Omental fat pad (tissue), 4 donors: ENCODE results near the gene ZSWIM3. TPM values are rescaled to one million over a fixed set of nuclear protein-coding genes. Genes with fewer than 3 reads are reported as not detected.

ENCODE experiments used
- ATAC-seq: fragments of 150-250 bp; one replicate; pipeline ENCODE4 v1.9.1; 2016; ENCODE audit warnings: mild to moderate bottlenecking, moderate library complexity; ENCODE audit not compliant: low FRiP score
- DNase-seq: peaks from one replicate; pipeline ENCODE4 v3.0.0-alpha.2; 2019; ENCODE audit warnings: low spot score
- total RNA-seq, 4 donors: library from RNA; depleted of rRNA; stranded (reverse); fragments of >200 nt; gene quantifications; one replicate each; pipeline ENCODE4 v1.1.0, GENCODE V29; 2016
- TF ChIP-seq, protein P1 (sequence below), 3 donors: fragments of 450-650 bp; IDR thresholded peaks; one replicate each; pipeline ENCODE4 v1.5.1; 2016 to 2017; ENCODE audit warnings: antibody characterized with exemption in 3 of 3, mild to moderate bottlenecking in 3 of 3, moderate library complexity in 2 of 3

ZSWIM3 gene
- total RNA-seq, 4 donors from 2014 or later: 2.3 to 5.0 (median 3.1) TPM

DNA sequence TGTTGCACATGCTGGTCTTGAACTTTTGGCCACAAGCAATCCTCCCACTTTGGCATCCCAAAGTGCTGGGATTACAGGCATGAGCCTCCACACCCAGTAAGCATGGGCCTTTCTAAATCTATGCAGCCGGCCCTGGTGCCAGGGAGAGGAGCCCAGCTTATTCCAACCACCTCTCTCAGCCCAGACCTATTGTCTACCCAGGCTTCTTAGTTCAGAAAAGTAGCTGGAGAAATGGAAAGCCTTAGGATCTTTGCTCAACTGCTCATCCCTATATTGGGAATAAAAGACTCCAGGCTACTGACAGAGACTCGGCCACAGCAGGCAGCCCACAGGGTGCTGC, 69.3 kb downstream of the ZSWIM3 start:
- ATAC-seq (no peak), DNase-seq (no peak)
- TF ChIP-seq, protein P1, sequence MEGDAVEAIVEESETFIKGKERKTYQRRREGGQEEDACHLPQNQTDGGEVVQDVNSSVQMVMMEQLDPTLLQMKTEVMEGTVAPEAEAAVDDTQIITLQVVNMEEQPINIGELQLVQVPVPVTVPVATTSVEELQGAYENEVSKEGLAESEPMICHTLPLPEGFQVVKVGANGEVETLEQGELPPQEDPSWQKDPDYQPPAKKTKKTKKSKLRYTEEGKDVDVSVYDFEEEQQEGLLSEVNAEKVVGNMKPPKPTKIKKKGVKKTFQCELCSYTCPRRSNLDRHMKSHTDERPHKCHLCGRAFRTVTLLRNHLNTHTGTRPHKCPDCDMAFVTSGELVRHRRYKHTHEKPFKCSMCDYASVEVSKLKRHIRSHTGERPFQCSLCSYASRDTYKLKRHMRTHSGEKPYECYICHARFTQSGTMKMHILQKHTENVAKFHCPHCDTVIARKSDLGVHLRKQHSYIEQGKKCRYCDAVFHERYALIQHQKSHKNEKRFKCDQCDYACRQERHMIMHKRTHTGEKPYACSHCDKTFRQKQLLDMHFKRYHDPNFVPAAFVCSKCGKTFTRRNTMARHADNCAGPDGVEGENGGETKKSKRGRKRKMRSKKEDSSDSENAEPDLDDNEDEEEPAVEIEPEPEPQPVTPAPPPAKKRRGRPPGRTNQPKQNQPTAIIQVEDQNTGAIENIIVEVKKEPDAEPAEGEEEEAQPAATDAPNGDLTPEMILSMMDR (IDR thresholded peaks at IDR 0.05): no peak

DNA sequence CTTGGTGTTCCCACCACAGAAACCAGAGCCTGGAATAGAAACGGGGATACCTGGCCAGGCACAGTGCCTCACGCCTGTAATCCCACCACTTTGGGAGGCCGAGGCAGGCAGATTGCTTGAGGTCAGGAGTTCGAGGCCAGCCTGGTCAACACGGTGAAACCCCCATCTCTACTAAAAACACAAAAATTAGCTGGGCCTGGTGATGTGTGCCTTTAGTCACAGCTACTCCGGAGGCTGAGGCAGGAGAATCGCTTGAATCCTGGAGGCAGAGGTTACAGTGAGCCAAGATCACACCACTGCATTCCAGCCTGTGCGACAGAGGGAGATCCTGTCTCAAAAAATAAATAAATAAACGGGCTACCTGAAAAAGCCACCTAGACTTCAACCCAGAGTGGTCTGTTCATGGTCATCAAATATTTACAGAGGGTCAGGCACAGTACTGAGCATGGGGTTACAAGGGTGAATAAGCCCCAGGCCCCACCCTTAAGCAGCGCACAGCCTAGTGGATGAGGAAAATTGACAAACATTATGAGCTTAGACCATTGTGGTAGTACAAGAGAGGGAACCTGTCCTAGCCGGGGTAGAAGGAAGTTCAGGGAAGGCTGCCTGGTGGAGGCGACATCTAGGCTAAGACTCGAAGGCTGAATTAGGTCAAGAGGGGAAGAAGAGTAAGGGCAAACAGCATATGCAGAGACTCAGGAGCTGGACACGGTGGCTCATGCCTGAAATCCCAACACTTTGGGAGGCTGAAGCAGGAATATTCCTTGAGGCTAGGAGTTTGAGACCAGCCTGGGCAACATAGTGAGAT, 69.9 kb downstream of the ZSWIM3 start:
- TF ChIP-seq, protein P1 (IDR thresholded peaks at IDR 0.05): no peak
- ATAC-seq: no peak
- no peak for DNase-seq

Other genes with a start within 250 kb of the ZSWIM3 start
- gene WFDC10A, start 227.9 kb upstream of the ZSWIM3 start, total RNA-seq: not detected
- gene WFDC9, start 226.3 kb upstream of the ZSWIM3 start, total RNA-seq: not detected
- gene WFDC11, start 187.4 kb upstream of the ZSWIM3 start, total RNA-seq: not detected
- gene WFDC13, start 155.6 kb upstream of the ZSWIM3 start, total RNA-seq: not detected
- under 1 TPM in 1 of 4 donors, not detected in 3; 0.93 TPM for gene WFDC10B, start 152.6 kb upstream of the ZSWIM3 start, total RNA-seq
- gene SPINT4, start 135.3 kb upstream of the ZSWIM3 start, total RNA-seq: not detected
- gene WFDC3, start 65.7 kb upstream of the ZSWIM3 start, total RNA-seq: 1 to 10 TPM in 1 of 4 donors, not detected in 3; 1.6 TPM
- gene DNTTIP1, start 65.7 kb upstream of the ZSWIM3 start, total RNA-seq: 10 to 100 TPM; 12.7 to 38.6 (median 18.1) TPM
- gene UBE2C, start 45.0 kb upstream of the ZSWIM3 start, total RNA-seq: 10 to 100 TPM in 1 of 4 donors, 1 to 10 TPM in 1, not detected in 2; 1.4 to 10.1 TPM
- gene TNNC2, start 30.3 kb upstream of the ZSWIM3 start, total RNA-seq: 1 to 10 TPM in 3 of 4 donors, not detected in 1; 1.2 to 2.2 (median 1.5) TPM
- gene SNX21, start 23.8 kb upstream of the ZSWIM3 start, total RNA-seq: 100 to 1,000 TPM in 1 of 4 donors, 10 to 100 TPM in 3; 42.6 to 147 (median 66.8) TPM
- 10 to 100 TPM; 16.1 to 35.0 (median 30.8) TPM for gene ACOT8, start 222 bp upstream of the ZSWIM3 start, total RNA-seq
- gene ZSWIM1, start 23.6 kb downstream of the ZSWIM3 start, total RNA-seq: 1 to 10 TPM; 5.5 to 9.9 (median 7.0) TPM
- 10 to 100 TPM in 1 of 4 donors, 1 to 10 TPM in 3; 1.8 to 27.0 (median 3.6) TPM for gene SPATA25, start 30.0 kb downstream of the ZSWIM3 start, total RNA-seq
- 10 to 100 TPM in 3 of 4 donors, 1 to 10 TPM in 1; 8.5 to 32.0 (median 11.6) TPM for gene NEURL2, start 33.6 kb downstream of the ZSWIM3 start, total RNA-seq
- 100 to 1,000 TPM in 1 of 4 donors, 10 to 100 TPM in 3; 79.2 to 148 (median 85.9) TPM for gene CTSA, start 33.7 kb downstream of the ZSWIM3 start, total RNA-seq
- gene PLTP, start 54.5 kb downstream of the ZSWIM3 start, total RNA-seq: 1,000 to 10,000 TPM in 1 of 4 donors, 100 to 1,000 TPM in 3; 215 to 1,101 (median 301) TPM
- 10 to 100 TPM; 18.8 to 36.9 (median 25.8) TPM for gene PCIF1, start 77.1 kb downstream of the ZSWIM3 start, total RNA-seq
- gene ZNF335, start 114.6 kb downstream of the ZSWIM3 start, total RNA-seq: 10 to 100 TPM; 14.5 to 29.1 (median 19.7) TPM
- gene MMP9, start 151.3 kb downstream of the ZSWIM3 start, total RNA-seq: 10 to 100 TPM in 2 of 4 donors, 1 to 10 TPM in 1, under 1 TPM in 1; 0.84 to 90.4 (median 13.7) TPM
- gene SLC12A5, start 171.6 kb downstream of the ZSWIM3 start, total RNA-seq: under 1 TPM in 1 of 4 donors, not detected in 3; 0.19 TPM
- gene NCOA5, start 232.3 kb downstream of the ZSWIM3 start, total RNA-seq: 10 to 100 TPM; 19.3 to 41.1 (median 23.2) TPM